GM04504 (cell line): ENCODE data around the gene PIP5K1C.

ENCODE experiments used
- DNase-seq: peaks from one replicate; pipeline ENCODE4 v3.0.0-alpha.2; 2012; ENCODE audit warnings: low read depth

Gene PIP5K1C

GRCh38 chr19:3625996-3626472, 74.2 kb downstream of the PIP5K1C start:
- DNase-seq: no peak

GRCh38 chr19:3623716-3624115, 76.6 kb downstream of the PIP5K1C start:
- DNase-seq: no peak

GRCh38 chr19:3622224-3622623, 78.0 kb downstream of the PIP5K1C start:
- no peak for DNase-seq

- no peak for DNase-seq
These were observed 78.6 kb downstream of the PIP5K1C start for GRCh38 chr19:3621689-3622088.

- DNase-seq: no peak
These were observed 79.3 kb downstream of the PIP5K1C start for GRCh38 chr19:3620817-3621547.

GRCh38 chr19:3620145-3620816, 80.0 kb downstream of the PIP5K1C start:
- no peak for DNase-seq

GRCh38 chr19:3619631-3620012, 80.6 kb downstream of the PIP5K1C start:
- DNase-seq: no peak

- DNase-seq: no peak
These were observed 81.2 kb downstream of the PIP5K1C start for GRCh38 chr19:3618811-3619630.

GRCh38 chr19:3618144-3618810, 82.0 kb downstream of the PIP5K1C start:
- no peak for DNase-seq

- DNase-seq: no peak
These were observed 82.8 kb downstream of the PIP5K1C start for GRCh38 chr19:3617463-3617862.

- DNase-seq: no peak
These were observed 84.6 kb downstream of the PIP5K1C start for GRCh38 chr19:3615524-3616135.

GRCh38 chr19:3614858-3615505, 85.3 kb downstream of the PIP5K1C start:
- no peak for DNase-seq

GRCh38 chr19:3613818-3614661, 86.2 kb downstream of the PIP5K1C start:
- no peak for DNase-seq

- DNase-seq: no peak
These were observed 87.1 kb downstream of the PIP5K1C start for GRCh38 chr19:3612901-3613741.

GRCh38 chr19:3612330-3612729, 87.9 kb downstream of the PIP5K1C start:
- no peak for DNase-seq

- no peak for DNase-seq
These were observed 88.4 kb downstream of the PIP5K1C start for GRCh38 chr19:3611841-3612240.

GRCh38 chr19:3610745-3611717, 89.2 kb downstream of the PIP5K1C start:
- no peak for DNase-seq
